SH-SY5Y (cell line): Measurements from ENCODE around the gene RASA1.

ENCODE experiments used
- GATA2 ChIP-seq: IDR thresholded peaks from 2 replicates; pipeline ENCODE4 v1.6.1; 2011; ENCODE audit warnings: mild to moderate bottlenecking, low read depth, low read length
- GATA3 ChIP-seq: IDR thresholded peaks from 2 replicates; pipeline ENCODE4 v1.6.1; 2011; ENCODE audit warnings: low read depth, mild to moderate bottlenecking, low read length, moderate library complexity

GRCh38 chr5:87423755-87424154, 156.1 kb downstream of the RASA1 start:
- TF ChIP-seq GATA3 (no peak), GATA2 (no peak)
